ENCODE data around the gene MN1. TPM values are rescaled to one million over a fixed set of nuclear protein-coding genes. Genes with fewer than 3 reads are reported as not detected.

The MN1 gene
- polyA plus RNA-seq, 3 donors: 8.0 to 9.6 (median 8.0) TPM

DNA sequence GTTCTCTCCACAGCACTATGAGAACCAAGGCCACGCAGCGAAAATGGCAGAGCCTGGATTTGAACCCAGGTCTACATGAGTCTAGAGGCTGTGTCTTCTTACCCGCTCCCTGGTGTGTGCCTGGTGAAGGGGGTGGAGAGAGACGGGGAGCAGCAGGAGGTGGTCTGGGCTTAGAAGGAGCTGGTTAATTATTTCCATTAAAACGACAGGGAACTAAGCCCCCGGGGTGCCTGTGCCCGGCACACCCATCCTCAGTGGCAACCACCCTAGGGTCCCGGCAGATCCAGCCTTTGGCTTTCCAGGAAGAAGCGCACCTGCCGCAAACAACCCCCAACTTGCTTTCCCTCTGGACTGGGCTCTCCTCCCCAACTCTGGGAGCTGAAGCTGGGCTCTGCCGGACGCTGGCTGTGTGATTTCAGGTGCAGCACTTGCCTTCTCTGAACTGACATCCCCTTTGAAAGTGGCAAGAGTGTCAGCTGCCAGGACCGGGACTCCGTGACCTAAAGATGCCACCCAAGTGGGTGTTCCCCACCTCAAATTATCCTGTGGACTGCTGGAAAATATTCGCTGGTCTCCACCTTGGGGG is 35.8 kb downstream of the MN1 start:
- no peak for DNase-seq (ENCODE audit: low read depth in 3 of 3, low spot score in 2 of 3)

DNA sequence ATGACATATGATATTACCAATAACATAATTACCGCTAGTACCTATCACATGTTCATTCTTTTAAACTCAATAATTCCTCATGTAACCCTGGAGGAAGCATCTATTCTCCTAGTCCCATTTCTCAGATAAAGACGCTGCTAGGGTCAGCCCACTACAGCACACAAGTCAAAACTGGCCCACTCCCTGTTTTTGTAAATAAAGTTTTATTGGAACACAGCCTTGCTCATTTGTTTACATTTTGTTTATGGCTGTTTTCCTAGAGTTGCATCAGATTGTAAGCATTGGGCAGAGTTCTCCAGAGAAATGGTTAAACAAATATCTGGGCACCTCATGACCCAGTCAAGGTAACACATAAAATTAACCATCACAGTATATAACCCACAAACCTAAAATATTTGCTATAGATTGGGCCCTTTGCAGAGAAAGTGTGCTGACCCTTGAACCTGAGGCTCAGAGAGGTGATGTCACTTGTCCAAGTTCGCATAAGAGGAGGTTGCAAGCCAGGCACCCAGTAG is 36.8 kb downstream of the MN1 start:
- no peak for DNase-seq (ENCODE audit: low read depth in 3 of 3, low spot score in 2 of 3)

DNA sequence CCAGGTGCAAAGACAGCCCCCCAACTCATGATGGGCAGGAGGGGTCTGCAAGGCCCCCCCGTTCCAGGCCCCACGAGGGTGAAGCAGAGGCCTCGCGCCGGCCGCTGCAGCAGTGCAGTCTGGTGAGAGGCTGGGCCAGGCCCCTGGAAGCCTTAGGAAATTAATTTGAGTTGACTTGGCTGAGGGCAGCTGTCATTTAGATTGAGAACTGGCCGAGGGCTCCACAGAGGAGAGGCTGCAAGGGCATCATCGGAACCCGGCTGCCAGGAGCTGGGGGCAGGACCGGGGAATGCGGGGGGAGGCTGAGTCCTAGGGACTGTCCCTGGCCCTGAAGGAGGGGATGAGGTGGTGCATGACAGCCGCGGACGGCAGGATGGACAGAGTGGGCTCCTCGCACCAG is 39.9 kb downstream of the MN1 start:
- DNase-seq (ENCODE audit: low read depth in 3 of 3, low spot score in 2 of 3): no peak

DNA sequence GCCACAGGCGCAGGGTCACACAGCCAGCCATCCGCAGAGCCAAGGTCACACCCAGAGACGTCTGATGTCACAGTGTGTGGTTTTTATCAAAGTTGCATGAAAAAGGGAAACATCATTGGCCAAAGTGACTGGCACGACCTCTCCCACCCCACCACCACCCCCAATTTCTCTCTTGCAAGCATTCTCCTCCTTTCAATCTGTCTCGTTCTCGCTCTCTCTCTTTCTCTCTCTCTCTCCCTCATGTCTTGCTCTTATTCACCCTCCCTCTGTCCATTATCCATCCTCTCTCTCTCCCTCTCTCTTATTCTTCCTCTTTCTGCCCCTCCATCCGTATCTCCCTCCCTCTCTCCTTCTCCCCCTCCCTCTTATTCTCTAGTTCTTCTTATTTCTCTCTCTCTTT is 40.6 kb downstream of the MN1 start:
- DNase-seq (ENCODE audit: low read depth in 3 of 3, low spot score in 2 of 3): no peak

DNA sequence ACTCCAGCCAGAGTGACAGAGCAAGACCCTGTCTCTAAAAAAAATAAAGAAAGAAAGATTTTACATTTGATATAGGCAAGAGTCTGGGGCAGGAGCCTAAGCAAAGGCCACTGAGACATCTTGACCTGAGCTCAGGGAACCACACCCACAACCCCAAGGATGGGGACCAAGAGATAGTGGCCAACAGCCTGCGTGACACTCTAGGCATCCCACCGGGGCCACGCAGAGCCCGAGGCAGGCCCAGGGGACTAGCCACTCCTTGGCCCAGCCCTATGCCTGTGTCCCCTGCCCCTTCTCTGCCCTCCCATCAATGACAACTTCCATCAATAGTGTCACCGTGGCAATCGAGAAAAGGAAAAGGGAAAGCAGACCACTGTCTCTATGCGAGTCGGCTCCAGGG is 41.1 kb downstream of the MN1 start:
- no peak for DNase-seq (ENCODE audit: low read depth in 3 of 3, low spot score in 2 of 3)

DNA sequence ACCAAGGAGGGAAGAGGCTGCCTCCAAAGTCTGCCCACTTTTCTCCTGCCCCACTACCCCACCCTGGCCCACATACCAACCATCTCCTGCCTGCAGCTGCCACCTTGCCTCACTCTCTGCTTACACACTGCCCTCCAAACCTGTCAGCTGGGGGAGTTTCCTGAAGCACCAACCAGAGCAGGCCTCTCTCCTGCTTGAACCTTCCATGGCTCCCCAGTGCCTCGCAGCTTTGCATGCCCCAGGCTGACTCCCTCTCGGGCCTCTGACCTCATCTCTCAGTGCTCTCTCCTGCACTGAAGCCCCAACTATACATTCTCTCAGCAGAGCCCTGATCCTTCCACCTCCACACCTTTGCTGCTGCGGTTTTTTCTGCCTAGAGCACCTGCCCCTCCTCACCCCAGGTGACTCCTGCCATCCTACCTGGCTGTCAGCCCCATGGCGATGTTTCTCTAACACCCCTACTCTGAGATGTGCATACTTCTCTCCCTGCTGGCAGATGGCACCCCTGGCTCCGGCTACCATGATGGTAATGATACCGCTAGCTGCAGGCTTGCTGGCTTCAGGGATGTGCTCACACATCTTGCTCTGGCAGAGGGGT is 43.5 kb downstream of the MN1 start:
- DNase-seq (ENCODE audit: low read depth in 3 of 3, low spot score in 2 of 3): no peak

DNA sequence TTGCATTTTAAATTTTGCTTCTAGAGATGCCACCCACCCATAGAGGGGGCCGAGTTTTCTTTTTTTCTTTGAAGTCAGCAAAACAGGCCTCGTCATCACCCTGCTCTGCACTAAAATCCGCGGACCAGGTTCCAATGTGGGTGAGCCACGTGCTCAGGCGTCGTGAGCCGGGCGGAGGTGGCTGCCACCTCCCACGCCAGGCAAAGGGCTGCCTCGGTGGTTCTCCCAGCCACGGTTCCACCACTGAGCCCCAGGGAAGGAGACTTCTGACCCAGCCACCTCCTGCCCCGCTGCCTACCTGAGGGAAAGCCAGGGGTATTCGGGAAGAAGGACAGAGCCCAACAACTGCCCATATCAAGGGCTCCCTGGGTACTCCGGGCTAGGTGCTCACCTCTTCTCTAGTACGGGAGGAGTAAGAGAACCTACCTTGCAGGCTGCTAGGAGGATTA is 45.3 kb downstream of the MN1 start:
- no peak for DNase-seq (ENCODE audit: low read depth in 3 of 3, low spot score in 2 of 3)

DNA sequence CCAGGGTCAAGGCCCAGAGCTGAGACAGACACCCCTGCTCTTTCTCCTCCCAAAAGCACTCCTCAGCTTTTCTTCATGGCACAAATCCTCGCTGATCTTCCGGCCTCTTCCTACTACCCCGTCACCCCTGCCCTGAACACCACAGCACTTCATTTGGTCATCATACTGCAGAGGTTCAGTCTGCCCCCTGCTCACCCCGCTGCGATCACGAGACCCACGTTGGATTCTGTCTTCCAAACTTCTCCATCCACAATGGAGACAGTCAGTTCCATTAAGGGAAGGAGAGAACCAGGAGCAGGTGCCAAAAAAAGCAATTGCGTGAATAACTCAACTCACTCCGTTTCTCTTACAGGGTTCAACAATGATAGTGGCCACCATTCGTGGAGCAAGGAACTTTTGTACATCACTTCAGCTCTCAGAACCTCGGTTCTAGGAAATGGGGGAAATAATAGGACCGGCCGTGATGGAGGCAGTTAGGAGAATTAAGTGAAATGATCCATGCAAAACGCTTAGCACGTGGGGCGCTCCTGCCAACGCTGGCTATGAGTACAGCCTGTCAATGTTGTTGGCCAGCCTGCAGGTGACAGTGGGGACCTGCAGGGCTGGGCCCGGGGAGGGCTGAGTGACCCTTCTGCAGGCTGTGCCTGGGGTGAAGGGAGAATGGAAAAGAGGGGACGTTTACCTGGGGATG is 45.9 kb downstream of the MN1 start:
- DNase-seq (ENCODE audit: low read depth in 3 of 3, low spot score in 2 of 3): no peak

DNA sequence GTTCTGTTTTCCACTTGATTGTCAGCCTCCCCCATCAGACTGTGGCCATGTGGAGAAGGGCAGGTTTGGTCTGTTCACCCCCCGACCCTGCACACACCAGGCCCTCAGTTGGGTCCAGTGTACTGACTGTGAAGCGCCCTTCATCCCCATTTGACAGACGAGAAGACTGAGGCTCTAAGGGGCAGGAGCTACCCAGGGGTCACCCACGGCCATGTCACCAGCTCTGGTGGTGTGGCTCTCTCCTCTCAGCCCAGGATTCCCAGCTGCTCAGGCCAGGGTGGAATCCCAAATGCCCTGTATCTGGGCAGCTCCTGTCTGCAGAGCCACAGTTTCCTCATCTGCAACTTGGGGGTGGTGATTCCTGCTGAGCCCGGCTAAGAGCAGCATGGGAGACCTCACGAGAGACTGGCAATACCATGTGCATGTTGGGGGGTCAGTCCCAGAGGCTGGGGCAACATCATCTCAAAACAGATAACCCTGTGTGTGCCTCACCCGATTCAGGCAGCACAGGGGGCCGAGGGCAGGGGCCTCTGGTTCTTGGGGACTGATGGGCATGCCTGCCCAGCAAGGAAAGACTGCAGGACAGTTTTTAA is 46.6 kb downstream of the MN1 start:
- no peak for DNase-seq (ENCODE audit: low read depth in 3 of 3, low spot score in 2 of 3)

DNA sequence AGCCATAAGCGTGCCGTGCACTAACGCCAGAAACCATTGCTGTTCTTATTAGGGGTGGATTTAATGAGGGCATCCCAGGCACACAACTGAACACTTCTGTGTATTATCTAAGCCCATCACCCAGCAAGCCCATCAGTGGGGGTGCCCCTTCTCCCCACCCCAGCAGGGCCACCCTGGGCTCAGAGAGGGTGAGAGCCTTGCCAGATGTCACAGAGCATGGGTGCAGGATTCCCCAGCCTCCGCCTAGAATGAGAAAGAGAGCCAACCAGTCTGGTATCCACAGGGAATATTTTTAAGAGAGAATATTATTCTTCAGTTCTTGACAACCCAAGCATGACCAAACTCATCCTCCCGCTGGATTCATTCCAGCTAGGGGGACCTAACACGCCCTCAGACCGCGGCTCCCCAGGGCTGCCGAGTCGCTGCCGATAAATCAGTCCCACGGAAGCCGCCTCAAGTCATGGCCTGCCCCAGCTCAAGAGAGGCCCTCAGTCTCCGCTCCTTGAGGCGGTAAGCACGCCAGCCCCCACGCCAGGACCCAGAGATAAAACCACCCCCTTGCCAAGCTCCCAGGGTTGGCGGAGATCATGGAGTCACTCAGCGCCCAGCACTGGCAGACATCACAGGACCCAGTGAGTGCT is 47.2 kb downstream of the MN1 start:
- no peak for DNase-seq (ENCODE audit: low read depth in 3 of 3, low spot score in 2 of 3)

DNA sequence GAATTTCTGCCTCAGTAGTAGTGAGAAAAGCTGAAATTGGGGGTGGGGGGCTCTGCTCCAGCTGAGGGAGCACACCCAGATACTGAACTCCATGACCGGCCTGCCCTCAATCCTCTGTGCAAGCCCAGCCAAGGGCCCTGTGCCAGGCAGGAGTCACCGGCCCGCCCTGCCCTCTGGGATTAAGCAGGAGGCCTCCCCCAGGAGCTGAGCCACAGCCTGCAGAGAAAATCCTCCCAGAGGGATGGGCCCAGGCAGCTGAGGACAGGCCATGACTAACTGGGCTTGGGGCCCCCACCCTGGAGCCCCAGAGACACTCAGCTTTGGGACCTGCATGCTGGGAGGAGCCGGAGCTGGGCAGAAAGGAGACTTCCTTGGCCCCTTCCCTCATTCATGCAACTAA is 48.8 kb downstream of the MN1 start:
- no peak for DNase-seq (ENCODE audit: low read depth in 3 of 3, low spot score in 2 of 3)

DNA sequence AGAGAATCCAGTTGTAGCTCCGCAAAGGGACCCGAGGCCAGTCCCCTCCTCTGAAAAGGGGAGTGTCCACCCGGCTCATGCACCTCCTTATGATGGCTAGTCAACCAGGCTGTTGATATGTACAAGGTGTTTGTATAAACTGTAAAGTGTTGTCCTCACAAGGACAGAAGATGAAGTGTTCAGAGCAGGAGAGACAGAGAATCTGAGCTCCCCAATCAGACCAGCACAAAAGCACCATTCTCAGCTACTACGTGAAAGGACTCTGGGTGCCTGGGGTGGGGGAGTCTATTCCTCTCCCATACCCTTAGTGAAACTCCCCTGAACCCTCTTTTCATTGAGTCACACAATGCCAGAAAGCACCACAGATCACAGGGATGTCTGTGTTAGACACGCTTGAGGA is 49.4 kb downstream of the MN1 start:
- no peak for DNase-seq (ENCODE audit: low read depth in 3 of 3, low spot score in 2 of 3)

DNA sequence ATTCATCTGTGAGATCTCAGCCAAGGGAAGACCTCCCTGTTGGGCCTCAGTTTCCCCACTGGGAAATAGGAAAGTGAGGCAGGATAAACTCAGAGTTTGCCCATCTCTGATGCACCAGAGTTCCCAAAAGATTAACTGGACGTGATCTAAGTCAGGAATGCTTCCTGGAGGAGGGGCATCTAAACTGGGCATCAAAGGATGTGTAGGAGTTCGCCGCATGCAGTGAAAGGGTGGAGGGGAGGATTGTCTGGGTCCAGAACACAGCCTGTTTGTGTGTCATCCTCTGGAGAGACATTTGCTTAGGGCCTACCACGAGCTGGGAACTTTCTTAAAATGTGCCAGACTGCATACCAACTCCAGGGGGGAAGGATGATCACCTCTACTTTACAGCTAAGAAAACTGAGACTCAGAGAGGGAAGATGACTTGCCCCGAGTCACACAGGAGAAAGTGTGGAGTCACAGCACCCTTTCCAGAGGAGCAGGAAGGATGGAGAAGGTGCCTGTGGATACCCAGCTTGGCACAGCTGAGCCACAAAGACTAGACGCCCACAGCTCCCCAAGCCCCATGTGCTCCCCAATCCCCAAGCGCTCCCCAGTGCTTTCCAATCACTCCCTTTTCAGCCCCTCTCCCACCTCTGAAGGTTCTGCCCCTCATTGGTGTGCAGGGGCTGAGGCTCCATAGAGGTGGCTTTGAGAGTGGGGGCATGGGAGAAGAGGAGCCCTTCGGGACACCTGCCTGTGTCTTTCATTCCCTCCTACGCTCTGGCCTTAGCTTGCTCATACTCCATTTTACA is 50.1 kb downstream of the MN1 start:
- no peak for DNase-seq (ENCODE audit: low read depth in 3 of 3, low spot score in 2 of 3)

DNA sequence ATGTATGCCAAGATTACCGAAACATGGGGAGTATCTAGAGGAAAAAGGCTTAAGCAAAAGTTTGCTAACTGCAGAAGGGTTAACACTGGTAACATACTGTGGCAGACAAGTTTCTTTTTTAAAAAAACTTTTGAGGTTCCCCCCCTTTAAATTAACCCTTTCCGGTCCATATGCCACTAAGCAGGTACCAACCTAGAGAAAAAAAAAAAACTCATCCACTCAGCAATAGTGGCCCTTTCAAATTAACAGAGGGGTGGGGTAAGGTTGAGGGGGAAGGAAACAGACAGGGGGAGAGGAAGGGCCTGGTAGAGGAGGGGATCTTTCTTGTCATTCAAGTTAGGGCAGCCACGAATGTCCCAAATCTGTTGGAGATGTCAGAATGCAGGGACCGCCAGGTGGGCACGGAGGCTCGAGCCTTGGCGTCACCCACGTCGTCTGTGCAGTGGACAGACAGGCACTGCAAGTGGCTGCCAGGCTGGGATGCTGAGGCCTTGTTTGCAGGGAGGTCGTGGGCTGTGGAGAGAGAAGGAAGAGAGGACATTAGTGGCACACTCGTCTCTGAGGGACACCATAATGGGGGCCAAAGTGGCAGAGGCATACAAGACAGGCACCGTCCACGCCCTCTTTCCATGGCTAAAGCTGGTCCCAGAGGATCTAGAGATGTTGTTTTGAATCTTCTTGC is 50.8 kb downstream of the MN1 start:
- DNase-seq (ENCODE audit: low read depth in 3 of 3, low spot score in 2 of 3): no peak

DNA sequence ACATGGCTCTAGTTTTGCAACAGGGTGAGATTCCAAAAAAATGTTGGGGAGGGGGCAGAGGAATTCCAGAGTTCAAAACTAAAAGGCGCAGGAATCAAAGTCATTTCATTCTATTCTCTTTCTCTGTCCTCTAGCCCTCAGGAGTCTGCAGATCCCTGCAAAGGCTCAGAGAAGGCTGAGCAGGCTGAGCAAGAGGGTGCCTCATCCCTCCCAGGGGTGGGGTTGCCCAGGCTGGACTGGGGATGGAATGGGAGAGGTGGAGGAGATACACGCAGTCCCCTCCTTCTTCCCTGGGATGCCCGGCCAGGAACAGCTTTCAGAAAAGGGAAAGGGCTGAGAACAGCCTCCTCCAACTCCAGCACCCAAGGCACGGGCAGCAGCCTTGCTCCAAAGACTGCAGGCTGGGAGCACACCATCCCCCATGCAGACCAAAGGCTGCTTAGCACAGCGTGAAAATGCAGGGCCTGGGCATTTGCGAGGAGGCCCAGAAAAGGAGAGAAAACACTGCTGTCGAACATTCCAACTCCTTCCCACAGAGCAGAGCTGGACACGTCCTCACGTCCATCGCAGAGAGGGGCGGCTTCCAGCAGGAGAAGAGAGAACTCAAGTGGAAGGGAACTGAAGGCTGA is 51.8 kb downstream of the MN1 start:
- DNase-seq (ENCODE audit: low read depth in 3 of 3, low spot score in 2 of 3): peak in 1 of 3 donors; percentile 66

DNA sequence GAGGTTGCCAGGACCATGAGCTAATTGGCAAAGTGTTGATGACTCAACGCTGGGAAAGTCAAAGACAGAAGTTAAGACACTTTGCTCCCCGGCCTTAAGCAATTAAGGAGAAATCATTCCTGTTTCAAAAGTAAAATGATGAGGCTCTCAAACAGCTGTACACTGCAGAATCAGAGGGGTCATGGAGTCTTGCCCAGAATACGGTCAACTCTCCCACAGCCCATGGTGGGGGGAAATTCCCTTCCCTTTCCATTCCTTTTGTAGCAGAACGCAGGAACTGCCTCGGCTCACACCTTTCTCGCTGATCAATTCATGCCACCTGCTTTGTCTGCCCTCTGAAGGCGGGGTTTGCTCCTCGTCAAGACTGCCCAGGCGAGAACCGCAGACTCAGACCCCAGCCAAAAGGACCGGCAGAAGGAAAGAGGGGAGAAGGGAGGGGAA is 52.8 kb downstream of the MN1 start:
- DNase-seq (ENCODE audit: low read depth in 3 of 3, low spot score in 2 of 3): no peak

DNA sequence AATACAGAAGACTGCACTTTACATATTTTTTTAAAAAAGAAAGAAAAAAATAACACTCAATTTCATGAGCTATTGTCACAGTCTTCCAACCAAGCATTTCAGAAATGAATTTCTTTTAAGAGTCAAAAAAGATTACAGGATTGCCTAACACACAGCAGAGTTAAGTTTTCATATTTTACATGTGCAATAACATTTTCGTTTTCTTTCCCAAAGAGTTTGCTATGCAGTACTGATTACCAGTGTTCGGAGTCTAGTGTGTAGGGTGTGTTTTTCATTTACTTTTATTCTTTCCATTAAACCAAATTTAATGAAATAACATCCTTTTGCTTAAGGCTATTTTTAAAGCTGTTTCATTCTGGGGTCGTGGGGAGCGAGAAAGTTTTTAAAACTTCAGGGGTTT is 53.2 kb downstream of the MN1 start:
- DNase-seq (ENCODE audit: low read depth in 3 of 3, low spot score in 2 of 3): no peak

DNA sequence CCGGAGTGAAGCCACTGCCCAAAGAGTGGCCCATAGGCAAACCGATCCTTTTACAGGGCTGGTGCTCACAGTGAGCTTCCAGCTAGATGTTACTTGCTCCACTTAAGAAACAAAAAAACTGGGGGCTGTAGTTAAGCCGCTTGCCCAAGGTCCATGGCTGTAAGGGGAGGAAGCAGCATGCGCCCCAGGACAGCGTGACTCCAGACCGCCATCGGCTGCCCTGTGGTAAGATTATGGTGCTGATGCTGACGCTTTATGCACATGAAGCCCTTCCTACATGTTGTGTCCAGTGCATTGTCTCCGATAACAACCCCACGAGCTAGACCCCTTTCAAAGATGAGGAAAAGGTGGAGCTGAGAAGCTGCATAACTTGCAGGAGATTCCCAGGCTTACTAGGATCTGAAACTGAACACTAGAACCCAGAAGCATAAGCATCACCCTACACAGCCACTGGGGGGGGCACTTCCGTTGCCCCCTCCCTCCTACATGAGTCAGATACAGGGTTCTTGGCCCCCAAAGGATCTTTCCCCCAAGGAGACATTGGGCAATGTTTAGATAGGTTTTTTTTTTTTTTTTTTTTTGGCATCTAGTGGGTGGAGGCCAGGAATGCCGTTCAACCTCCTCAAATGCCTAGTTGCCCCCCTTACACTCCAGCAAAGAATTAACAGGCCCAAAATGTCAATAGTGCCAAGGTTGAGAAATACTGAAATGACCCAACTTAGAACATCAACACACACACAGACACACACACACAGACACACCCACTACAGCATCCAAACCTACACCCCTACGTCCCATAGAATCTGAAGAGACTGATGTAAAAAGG is 53.9 kb downstream of the MN1 start:
- DNase-seq (ENCODE audit: low read depth in 3 of 3, low spot score in 2 of 3): no peak

DNA sequence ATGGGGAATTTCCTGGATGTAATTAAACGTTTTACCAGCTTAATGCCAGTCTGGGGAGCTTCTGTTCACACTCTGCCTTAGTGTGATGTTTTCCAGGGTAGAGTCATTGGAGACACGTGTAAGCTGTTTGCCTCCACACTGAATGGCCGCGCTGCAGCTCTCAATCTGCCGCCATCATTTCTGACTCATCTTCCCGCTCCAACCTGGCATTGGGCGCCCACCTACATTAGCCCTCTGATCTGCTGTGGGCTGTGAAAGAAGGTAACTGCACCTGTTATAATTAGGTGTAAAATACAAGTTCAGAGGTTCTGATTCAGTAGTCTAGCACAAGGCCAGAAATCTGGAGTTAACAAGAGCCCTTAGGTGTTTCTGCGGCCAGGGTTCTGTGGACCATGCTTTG is 54.6 kb downstream of the MN1 start:
- no peak for DNase-seq (ENCODE audit: low read depth in 3 of 3, low spot score in 2 of 3)

Data from right renal cortex interstitium (tissue), 3 donors.